Trophoblast cell (in vitro differentiated cells and primary cell): Measurements from ENCODE around the gene VRK3.

ENCODE experiments used
- DNase-seq, 2 donors: peaks; one replicate each; pipeline ENCODE4 v3.0.0-alpha.2; 2016
- H2AFZ ChIP-seq: 2 replicates; pipeline ENCODE4 v1.6.1; 2013; ENCODE audit warnings: low read length, moderate library complexity, mild to moderate bottlenecking; ENCODE audit not compliant: insufficient read depth, poor library complexity
- H2AK5ac ChIP-seq: 2 replicates; pipeline ENCODE4 v1.6.1; 2013; ENCODE audit warnings: mild to moderate bottlenecking, low read length
- H2BK120ac ChIP-seq: 2 replicates; pipeline ENCODE4 v1.6.1; 2013; ENCODE audit warnings: low read length, mild to moderate bottlenecking, moderate library complexity; ENCODE audit not compliant: insufficient read depth, poor library complexity
- H2BK12ac ChIP-seq: 2 replicates; pipeline ENCODE4 v1.6.1; 2013; ENCODE audit warnings: mild to moderate bottlenecking, low read length, moderate library complexity
- H2BK5ac ChIP-seq: 2 replicates; pipeline ENCODE4 v1.6.1; 2013; ENCODE audit warnings: low read length, low read depth, moderate library complexity, mild to moderate bottlenecking; ENCODE audit not compliant: poor library complexity
- H3K14ac ChIP-seq: 2 replicates; pipeline ENCODE4 v1.6.1; 2013; ENCODE audit warnings: mild to moderate bottlenecking, low read length
- H3K18ac ChIP-seq: 2 replicates; pipeline ENCODE4 v1.6.1; 2013; ENCODE audit warnings: mild to moderate bottlenecking, low read length
- H3K23ac ChIP-seq: 2 replicates; pipeline ENCODE4 v1.6.1; 2013; ENCODE audit warnings: low read length
- H3K27ac ChIP-seq: 2 replicates; pipeline ENCODE4 v1.5.1; 2013; ENCODE audit warnings: low read depth, mild to moderate bottlenecking, inconsistent platforms, low read length, moderate library complexity
- H3K27me3 ChIP-seq: 2 replicates; pipeline ENCODE4 v1.6.1; 2013; ENCODE audit warnings: inconsistent platforms, mild to moderate bottlenecking, low read length, moderate library complexity; ENCODE audit not compliant: insufficient read depth
- H3K36me3 ChIP-seq, 2 experiments: 1 replicate in 1 of 2; 2 replicates in 1 of 2; pipeline ENCODE4 v1.6.1; 2013; ENCODE audit warnings: low read length in 2 of 2, mild to moderate bottlenecking in 2 of 2, moderate library complexity in 1 of 2; ENCODE audit not compliant: insufficient read depth in 2 of 2, control insufficient read depth in 1 of 2
- H3K4ac ChIP-seq: 2 replicates; pipeline ENCODE4 v1.6.1; 2013; ENCODE audit warnings: low read depth, mild to moderate bottlenecking, low read length, moderate library complexity
- H3K4me1 ChIP-seq, 2 experiments: 1 replicate in 1 of 2; 2 replicates in 1 of 2; pipeline ENCODE4 v1.6.1; 2013; ENCODE audit warnings: low read length in 2 of 2, mild to moderate bottlenecking in 2 of 2, moderate library complexity in 1 of 2; ENCODE audit not compliant: insufficient read depth in 2 of 2, control insufficient read depth in 1 of 2
- H3K4me2 ChIP-seq: 2 replicates; pipeline ENCODE4 v1.6.1; 2013; ENCODE audit warnings: inconsistent platforms, mild to moderate bottlenecking, low read length, moderate library complexity
- H3K4me3 ChIP-seq: 2 replicates; pipeline ENCODE4 v1.5.1; 2013; ENCODE audit warnings: mild to moderate bottlenecking, low read depth, low read length, inconsistent platforms
- H3K79me1 ChIP-seq: one replicate; pipeline ENCODE4 v1.6.1; 2013; ENCODE audit warnings: low read length
- H3K79me2 ChIP-seq: 2 replicates; pipeline ENCODE4 v1.6.1; 2013; ENCODE audit warnings: low read length, mild to moderate bottlenecking; ENCODE audit not compliant: control insufficient read depth, insufficient read depth, poor library complexity
- H3K9ac ChIP-seq: 2 replicates; pipeline ENCODE4 v1.6.1; 2013; ENCODE audit warnings: mild to moderate bottlenecking, low read length
- H3K9me3 ChIP-seq: 2 replicates; pipeline ENCODE4 v1.6.1; 2013; ENCODE audit warnings: low read depth, mild to moderate bottlenecking, control low read depth, inconsistent platforms, low read length; ENCODE audit not compliant: insufficient read depth
- H4K12ac ChIP-seq: 2 replicates; pipeline ENCODE4 v1.6.1; 2013; ENCODE audit warnings: low read depth, mild to moderate bottlenecking, low read length, moderate library complexity
- H4K8ac ChIP-seq: 2 replicates; pipeline ENCODE4 v1.6.1; 2013; ENCODE audit warnings: low read depth, mild to moderate bottlenecking, low read length, moderate library complexity
- H4K91ac ChIP-seq: one replicate; pipeline ENCODE4 v1.6.1; 2013; ENCODE audit warnings: low read depth, mild to moderate bottlenecking, low read length, moderate library complexity
- WGBS: extraction: QIAGEN DNeasy Blood & Tissue Kit; methylation state at CpG from one replicate; pipeline ENCODE4 v1.1.7; 2013; ENCODE audit warnings: missing lambda C conversion rate; ENCODE audit not compliant: insufficient read length, insufficient coverage; ENCODE audit errors: extremely low coverage; 5-methylcytosine and 5-hydroxymethylcytosine counted together

Gene VRK3

GRCh38 chr19:49926515-49926914 is 98.7 kb downstream of the VRK3 start:
- Histone ChIP-seq H2BK120ac (no peak overlapping the region), H3K36me3 (peaks cover 46 to 48% of the 10 kb centered on the region in 2 experiments), H3K4ac (peak overlapping the region; percentile 37), H3K27ac (no peak overlapping the region), H4K91ac (no peak overlapping the region), H3K79me1 (peaks cover 11% of the 10 kb centered on the region), H2AK5ac (no peak overlapping the region), H2AFZ (no peak overlapping the region), H3K18ac (no peak overlapping the region), H3K9ac (no peak overlapping the region), H3K27me3 (no peaks in the 10 kb centered on the region), H2BK5ac (no peak overlapping the region), H3K9me3 (peaks cover 2% of the 10 kb centered on the region), H3K79me2 (peaks cover 15% of the 10 kb centered on the region), H3K23ac (no peak overlapping the region), H4K8ac (no peak overlapping the region), H4K12ac (no peak overlapping the region), H3K4me1 (peaks cover 6 to 8% of the 10 kb centered on the region in 2 experiments), H3K14ac (no peak overlapping the region), H3K4me3 (no peak overlapping the region), H3K4me2 (no peak overlapping the region), H2BK12ac (no peak overlapping the region)
- no peak for DNase-seq
- whole genome bisulfite sequencing: no CpG with 5 or more reads among the region's 10 CpGs
